ENCODE measurements around the gene ACKR2. TPM values are rescaled to one million over a fixed set of nuclear protein-coding genes. Genes with fewer than 3 reads are reported as not detected.
A peak's percentile ranks its signal among the peaks of the same experiment; 100 is the strongest.

ACKR2 gene
- total RNA-seq, 1 experiment from 2014 or later: 0.28 TPM

DNA sequence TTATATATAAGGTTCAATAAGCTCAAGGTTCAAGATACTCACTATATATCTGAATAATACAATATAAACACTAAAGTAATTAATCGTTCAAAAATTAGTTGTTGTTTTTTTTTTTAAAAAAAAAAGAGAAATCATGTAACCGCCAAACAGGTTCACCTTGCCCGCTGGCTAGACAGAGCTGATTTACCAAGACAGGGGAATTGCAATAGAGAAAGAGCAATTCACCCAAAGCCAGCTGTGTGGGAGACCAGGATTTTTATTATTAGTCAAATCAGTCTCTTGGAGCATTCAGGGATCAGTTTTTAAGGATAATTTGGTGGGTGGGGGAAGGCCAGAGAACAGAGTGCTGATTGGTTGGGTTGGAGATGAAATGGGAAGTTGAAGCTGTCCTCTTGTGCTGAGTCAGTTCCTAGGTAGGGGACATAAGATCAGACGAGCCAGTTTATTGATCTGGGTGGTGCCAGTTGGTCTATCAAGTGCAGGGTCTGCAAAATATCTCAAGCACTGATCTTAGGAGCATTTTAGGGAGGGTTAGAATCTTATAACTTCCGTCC, 12.8 kb upstream of the ACKR2 start:
- Mint-ChIP-seq H3K27me3 (ENCODE audit: low read depth) (no peaks in the 10 kb centered on the region), H3K9me3 (0 out of 2 replicates have a peak, but pooled peaks cover 4% of the 10 kb centered on the region), H3K4me3 (no peak overlapping the region), H3K4me1 (peaks cover 22% of the 10 kb centered on the region), H3K27ac (peak overlapping the region; percentile 15; the same call in 1 of the 2 replicates), H3K36me3 (peaks cover 39% of the 10 kb centered on the region)
- POLR2A ChIA-PET: interaction anchor here (0.7 kb wide), 1 partner anchor 551 kb away, joined by 3 read pairs; no protein-coding TSS in a partner anchor
- TF ChIP-seq FOXJ3 (CRISPR knock-in tag; IDR thresholded peaks at IDR 0.05; ENCODE audit: borderline replicate concordance) (no peak), SMAD4 (CRISPR knock-in tag; IDR thresholded peaks at IDR 0.05) (no peak), HMGA2 (CRISPR knock-in tag; IDR thresholded peaks at IDR 0.05) (no peak), ZNF219 (CRISPR knock-in tag; IDR thresholded peaks at IDR 0.05; ENCODE audit: borderline replicate concordance) (no peak), CBFB (CRISPR knock-in tag; IDR thresholded peaks at IDR 0.05; ENCODE audit: low read depth) (no peak), ZBTB21 (CRISPR knock-in tag; IDR thresholded peaks at IDR 0.05; ENCODE audit: borderline replicate concordance) (no peak), ELF4 (CRISPR knock-in tag; IDR thresholded peaks at IDR 0.05; ENCODE audit: low read depth) (no peak), GRHL2 (CRISPR knock-in tag; IDR thresholded peaks at IDR 0.05; ENCODE audit: insufficient replicate concordance, severe bottlenecking) (no peak), TEAD1 (CRISPR knock-in tag; IDR thresholded peaks at IDR 0.05) (no peak), EMX1 (CRISPR knock-in tag; IDR thresholded peaks at IDR 0.05) (no peak), ZNF263 (CRISPR knock-in tag; IDR thresholded peaks at IDR 0.05; ENCODE audit: low read depth) (no peak), TCF7 (CRISPR knock-in tag; IDR thresholded peaks at IDR 0.05; ENCODE audit: low read depth) (no peak)
- TF ChIP-seq, protein P1, sequence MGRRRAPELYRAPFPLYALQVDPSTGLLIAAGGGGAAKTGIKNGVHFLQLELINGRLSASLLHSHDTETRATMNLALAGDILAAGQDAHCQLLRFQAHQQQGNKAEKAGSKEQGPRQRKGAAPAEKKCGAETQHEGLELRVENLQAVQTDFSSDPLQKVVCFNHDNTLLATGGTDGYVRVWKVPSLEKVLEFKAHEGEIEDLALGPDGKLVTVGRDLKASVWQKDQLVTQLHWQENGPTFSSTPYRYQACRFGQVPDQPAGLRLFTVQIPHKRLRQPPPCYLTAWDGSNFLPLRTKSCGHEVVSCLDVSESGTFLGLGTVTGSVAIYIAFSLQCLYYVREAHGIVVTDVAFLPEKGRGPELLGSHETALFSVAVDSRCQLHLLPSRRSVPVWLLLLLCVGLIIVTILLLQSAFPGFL (CRISPR knock-in tag; IDR thresholded peaks at IDR 0.05; ENCODE audit: borderline replicate concordance): no peak
- TF ChIP-seq, protein P2, sequence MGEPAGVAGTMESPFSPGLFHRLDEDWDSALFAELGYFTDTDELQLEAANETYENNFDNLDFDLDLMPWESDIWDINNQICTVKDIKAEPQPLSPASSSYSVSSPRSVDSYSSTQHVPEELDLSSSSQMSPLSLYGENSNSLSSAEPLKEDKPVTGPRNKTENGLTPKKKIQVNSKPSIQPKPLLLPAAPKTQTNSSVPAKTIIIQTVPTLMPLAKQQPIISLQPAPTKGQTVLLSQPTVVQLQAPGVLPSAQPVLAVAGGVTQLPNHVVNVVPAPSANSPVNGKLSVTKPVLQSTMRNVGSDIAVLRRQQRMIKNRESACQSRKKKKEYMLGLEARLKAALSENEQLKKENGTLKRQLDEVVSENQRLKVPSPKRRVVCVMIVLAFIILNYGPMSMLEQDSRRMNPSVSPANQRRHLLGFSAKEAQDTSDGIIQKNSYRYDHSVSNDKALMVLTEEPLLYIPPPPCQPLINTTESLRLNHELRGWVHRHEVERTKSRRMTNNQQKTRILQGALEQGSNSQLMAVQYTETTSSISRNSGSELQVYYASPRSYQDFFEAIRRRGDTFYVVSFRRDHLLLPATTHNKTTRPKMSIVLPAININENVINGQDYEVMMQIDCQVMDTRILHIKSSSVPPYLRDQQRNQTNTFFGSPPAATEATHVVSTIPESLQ (CRISPR knock-in tag; IDR thresholded peaks at IDR 0.05): no peak
- TF ChIP-seq, protein P3, sequence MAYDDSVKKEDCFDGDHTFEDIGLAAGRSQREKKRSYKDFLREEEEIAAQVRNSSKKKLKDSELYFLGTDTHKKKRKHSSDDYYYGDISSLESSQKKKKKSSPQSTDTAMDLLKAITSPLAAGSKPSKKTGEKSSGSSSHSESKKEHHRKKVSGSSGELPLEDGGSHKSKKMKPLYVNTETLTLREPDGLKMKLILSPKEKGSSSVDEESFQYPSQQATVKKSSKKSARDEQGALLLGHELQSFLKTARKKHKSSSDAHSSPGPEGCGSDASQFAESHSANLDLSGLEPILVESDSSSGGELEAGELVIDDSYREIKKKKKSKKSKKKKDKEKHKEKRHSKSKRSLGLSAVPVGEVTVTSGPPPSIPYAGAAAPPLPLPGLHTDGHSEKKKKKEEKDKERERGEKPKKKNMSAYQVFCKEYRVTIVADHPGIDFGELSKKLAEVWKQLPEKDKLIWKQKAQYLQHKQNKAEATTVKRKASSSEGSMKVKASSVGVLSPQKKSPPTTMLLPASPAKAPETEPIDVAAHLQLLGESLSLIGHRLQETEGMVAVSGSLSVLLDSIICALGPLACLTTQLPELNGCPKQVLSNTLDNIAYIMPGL (CRISPR knock-in tag; IDR thresholded peaks at IDR 0.05): no peak
- TF ChIP-seq, protein P4, sequence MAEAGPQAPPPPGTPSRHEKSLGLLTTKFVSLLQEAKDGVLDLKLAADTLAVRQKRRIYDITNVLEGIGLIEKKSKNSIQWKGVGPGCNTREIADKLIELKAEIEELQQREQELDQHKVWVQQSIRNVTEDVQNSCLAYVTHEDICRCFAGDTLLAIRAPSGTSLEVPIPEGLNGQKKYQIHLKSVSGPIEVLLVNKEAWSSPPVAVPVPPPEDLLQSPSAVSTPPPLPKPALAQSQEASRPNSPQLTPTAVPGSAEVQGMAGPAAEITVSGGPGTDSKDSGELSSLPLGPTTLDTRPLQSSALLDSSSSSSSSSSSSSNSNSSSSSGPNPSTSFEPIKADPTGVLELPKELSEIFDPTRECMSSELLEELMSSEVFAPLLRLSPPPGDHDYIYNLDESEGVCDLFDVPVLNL (CRISPR knock-in tag; IDR thresholded peaks at IDR 0.05; ENCODE audit: borderline replicate concordance, low read depth): no peak
- TF ChIP-seq, protein P5, sequence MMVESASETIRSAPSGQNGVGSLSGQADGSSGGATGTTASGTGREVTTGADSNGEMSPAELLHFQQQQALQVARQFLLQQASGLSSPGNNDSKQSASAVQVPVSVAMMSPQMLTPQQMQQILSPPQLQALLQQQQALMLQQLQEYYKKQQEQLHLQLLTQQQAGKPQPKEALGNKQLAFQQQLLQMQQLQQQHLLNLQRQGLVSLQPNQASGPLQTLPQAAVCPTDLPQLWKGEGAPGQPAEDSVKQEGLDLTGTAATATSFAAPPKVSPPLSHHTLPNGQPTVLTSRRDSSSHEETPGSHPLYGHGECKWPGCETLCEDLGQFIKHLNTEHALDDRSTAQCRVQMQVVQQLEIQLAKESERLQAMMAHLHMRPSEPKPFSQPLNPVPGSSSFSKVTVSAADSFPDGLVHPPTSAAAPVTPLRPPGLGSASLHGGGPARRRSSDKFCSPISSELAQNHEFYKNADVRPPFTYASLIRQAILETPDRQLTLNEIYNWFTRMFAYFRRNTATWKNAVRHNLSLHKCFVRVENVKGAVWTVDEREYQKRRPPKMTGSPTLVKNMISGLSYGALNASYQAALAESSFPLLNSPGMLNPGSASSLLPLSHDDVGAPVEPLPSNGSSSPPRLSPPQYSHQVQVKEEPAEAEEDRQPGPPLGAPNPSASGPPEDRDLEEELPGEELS (CRISPR knock-in tag; IDR thresholded peaks at IDR 0.05): no peak
- TF ChIP-seq, protein P6, sequence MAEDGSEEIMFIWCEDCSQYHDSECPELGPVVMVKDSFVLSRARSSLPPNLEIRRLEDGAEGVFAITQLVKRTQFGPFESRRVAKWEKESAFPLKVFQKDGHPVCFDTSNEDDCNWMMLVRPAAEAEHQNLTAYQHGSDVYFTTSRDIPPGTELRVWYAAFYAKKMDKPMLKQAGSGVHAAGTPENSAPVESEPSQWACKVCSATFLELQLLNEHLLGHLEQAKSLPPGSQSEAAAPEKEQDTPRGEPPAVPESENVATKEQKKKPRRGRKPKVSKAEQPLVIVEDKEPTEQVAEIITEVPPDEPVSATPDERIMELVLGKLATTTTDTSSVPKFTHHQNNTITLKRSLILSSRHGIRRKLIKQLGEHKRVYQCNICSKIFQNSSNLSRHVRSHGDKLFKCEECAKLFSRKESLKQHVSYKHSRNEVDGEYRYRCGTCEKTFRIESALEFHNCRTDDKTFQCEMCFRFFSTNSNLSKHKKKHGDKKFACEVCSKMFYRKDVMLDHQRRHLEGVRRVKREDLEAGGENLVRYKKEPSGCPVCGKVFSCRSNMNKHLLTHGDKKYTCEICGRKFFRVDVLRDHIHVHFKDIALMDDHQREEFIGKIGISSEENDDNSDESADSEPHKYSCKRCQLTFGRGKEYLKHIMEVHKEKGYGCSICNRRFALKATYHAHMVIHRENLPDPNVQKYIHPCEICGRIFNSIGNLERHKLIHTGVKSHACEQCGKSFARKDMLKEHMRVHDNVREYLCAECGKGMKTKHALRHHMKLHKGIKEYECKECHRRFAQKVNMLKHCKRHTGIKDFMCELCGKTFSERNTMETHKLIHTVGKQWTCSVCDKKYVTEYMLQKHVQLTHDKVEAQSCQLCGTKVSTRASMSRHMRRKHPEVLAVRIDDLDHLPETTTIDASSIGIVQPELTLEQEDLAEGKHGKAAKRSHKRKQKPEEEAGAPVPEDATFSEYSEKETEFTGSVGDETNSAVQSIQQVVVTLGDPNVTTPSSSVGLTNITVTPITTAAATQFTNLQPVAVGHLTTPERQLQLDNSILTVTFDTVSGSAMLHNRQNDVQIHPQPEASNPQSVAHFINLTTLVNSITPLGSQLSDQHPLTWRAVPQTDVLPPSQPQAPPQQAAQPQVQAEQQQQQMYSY (CRISPR knock-in tag; IDR thresholded peaks at IDR 0.05): no peak
- DNase-seq (ENCODE audit: low spot score) (no peak), ATAC-seq (peak; percentile 69)
- CTCF ChIA-PET: interaction anchor here (0.8 to 1.4 kb wide), 5 partner anchors 14 to 605 kb away, joined by 3 to 4 read pairs (median 4); no protein-coding TSS in a partner anchor
